Subcutaneous adipose tissue (tissue), 4 donors: ENCODE data around the gene STARD10. TPM values are rescaled to one million over a fixed set of nuclear protein-coding genes. Genes with fewer than 3 reads are reported as not detected.

Experiments used
- total RNA-seq, 4 donors: library from RNA; depleted of rRNA; stranded (reverse); fragments of >200 nt; gene quantifications; one replicate each; pipeline ENCODE4 v1.1.0, GENCODE V29; 2016
- TF ChIP-seq, protein P1 (sequence below): fragments of 450-650 bp; IDR thresholded peaks from one replicate; pipeline ENCODE4 v1.5.1; 2016; ENCODE audit warnings: low read depth, mild to moderate bottlenecking, control low read depth, antibody characterized with exemption, moderate library complexity

STARD10 gene
- total RNA-seq, 4 donors from 2014 or later: 13.4 to 20.2 (median 14.8) TPM

DNA sequence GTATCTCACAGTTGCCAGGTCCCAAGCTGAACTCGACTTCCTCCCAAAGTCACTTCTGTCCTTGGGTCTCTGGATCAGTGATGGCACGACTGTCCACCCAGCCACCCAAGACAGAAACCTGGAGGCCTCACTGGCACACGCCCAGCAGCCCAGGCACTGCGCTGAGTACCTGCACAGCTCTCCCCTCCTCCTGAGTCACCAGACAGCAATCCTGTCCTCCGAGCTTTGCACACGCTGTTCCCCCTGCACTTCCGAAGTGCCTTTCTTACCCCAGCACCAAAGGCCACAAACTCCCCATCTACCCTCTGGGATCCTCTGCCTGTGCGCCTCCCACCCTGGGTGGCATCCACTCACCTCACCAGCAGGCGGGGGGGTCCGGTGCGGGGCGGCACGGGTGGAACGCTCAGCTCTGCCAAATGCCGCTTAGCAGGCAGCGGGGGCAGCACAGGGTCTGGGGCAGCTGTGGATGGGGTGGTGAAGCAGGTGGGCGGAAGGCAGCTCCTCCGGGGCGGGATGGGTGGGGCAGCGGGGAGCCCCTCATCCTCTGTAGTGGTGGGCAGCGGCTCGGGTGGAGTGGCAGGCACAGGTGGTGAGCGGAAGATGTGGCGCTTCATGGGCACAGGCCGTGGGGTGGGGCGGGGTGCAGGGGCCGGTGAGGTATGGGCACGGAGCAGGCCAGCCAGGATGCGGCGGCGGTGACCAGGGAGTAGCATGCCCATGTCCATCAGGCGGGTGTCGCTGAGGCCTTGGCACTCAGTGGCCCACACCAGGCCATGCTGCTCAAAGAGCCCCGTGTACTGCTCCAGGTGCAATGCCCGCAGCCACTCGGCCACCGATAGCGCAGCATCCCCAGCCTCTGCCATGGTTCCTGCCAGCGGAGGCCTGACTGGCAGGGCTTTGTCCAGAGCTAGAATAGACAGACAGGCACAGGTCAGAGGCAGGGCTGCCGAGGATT lies 67.3 kb downstream of the STARD10 start:
- TF ChIP-seq, protein P1, sequence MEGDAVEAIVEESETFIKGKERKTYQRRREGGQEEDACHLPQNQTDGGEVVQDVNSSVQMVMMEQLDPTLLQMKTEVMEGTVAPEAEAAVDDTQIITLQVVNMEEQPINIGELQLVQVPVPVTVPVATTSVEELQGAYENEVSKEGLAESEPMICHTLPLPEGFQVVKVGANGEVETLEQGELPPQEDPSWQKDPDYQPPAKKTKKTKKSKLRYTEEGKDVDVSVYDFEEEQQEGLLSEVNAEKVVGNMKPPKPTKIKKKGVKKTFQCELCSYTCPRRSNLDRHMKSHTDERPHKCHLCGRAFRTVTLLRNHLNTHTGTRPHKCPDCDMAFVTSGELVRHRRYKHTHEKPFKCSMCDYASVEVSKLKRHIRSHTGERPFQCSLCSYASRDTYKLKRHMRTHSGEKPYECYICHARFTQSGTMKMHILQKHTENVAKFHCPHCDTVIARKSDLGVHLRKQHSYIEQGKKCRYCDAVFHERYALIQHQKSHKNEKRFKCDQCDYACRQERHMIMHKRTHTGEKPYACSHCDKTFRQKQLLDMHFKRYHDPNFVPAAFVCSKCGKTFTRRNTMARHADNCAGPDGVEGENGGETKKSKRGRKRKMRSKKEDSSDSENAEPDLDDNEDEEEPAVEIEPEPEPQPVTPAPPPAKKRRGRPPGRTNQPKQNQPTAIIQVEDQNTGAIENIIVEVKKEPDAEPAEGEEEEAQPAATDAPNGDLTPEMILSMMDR: no peak

- TF ChIP-seq, protein P1: no peak
Observed at GRCh38 chr11:72725724-72726028, 68.2 kb downstream of the STARD10 start.

DNA sequence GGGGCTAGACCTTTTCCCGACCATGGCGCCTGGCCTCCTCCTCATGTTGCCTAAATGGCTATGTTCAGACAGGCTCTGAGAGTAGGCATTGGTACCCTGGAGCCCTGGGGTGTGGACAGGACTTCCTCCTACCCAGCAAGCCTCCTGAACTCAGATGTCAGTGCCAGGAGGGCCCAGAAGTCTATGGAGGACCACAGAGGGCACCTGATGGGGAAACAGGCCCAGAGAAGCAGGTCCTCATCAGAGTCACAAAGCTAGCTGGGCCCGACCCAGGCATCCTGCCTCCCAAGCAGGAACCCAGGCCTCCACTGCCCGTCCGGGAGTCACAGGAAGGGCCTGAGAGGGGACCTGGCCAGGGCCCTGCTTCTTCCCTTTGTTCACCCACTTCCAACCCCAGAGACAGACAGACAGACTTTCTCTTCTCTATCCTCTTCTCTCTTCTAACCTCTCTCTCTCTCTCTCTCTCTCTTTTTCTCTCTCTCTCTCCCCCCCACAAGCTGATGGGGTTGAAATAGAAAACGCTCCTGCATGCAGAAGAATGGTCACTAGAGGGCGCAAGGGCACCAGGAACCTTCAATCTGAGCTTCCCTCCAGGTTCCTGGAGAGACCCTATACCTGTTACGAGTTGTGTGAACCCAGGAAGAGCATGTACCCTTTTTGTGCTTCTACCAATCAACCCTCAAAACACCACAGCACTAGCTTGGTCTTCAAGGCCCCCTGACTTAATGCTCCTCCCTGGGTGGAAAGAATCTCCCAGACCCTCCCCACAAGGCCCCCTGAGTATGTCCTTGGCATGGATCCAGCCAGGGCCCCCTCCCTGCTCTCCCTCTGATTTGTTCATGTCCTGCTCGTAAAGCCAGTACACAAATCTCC lies 68.8 kb downstream of the STARD10 start:
- TF ChIP-seq, protein P1: no peak

DNA sequence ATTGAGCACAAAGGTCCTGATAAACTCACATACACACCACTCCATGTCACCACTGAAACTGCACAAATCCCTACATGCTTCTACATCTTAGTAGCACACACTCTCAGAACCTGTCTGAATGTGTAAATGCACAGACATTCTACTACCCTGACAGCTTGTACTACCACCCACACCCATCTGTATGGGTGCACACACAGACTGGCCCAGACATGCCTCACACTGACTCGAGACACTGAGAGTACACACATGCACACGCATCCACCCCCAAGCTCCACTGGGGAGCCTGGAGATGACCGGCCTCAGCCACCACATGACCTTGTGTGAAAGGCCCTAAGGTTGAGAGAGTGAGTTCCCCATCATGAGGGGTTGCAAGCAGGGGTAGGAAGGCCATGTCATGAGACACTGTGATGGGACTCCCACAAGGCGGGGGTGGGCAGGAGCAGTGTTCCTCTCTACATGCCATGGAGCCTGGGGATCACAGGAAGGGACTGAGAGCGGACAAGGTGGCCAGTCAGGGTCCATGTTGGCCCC lies 69.8 kb downstream of the STARD10 start:
- TF ChIP-seq, protein P1: no peak

GRCh38 chr11:72723508-72723907 lies 70.3 kb downstream of the STARD10 start:
- TF ChIP-seq, protein P1: no peak

DNA sequence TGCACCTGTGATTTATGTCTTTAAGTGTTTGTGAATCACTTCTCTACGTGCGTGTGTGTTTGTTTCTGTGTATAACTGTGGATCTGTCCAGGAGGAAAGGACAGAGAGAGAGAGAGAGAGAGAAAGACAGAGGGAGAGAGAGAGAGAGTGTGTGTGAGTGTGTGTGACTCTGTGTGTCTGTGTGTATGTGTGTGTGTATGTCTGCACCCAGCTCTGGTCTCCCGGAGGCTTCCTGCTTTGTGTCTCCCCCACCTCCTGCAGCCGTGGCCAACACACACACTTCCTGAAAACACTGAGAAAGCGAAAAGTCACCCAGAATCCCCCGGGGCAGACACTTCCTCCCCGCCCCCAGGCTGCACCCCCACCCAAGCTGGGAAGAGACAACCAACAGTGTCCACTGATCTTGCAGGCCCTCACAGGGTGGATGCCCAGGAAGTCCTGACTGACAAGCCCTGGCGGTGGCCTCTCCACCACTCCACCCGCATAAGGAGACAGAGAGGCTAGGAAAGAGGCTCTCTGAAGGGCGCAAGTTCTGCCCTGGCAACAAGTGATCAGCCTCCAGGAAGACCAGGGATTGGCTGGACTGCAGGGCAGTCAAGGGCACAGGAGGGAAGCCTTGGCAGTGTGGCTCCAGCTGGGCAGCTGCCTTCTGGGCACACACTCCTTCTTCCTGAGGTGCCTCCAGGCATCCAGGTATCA lies 71.6 kb downstream of the STARD10 start:
- TF ChIP-seq, protein P1: no peak
